ENCODE data around the gene SPAG8. TPM values are rescaled to one million over a fixed set of nuclear protein-coding genes. Genes with fewer than 3 reads are reported as not detected.

The SPAG8 gene
- total and polyA plus RNA-seq, 2 donors (not counting 1 experiment from before 2014, with no cell fraction given), result 2.0 to 5.4 TPM

- Histone ChIP-seq H3K36me3 (replicated peaks in 1 of 2; ENCODE audit: control extremely low read depth in 1 of 2, control insufficient read depth in 1 of 2, extremely low read depth in 1 of 2, insufficient read depth in 2 of 2, low read length in 1 of 2) (peaks cover 0 to 3% of the 10 kb centered on the region in 2 experiments), H4K20me1 (ENCODE audit: control insufficient read depth, insufficient read depth, low read length, poor library complexity, severe bottlenecking) (no peaks in the 10 kb centered on the region), H3K4me3 (ENCODE audit: control extremely low read depth in 1 of 5, extremely low read depth in 1 of 5, insufficient read depth in 1 of 5, low read depth in 2 of 5, low read length in 4 of 5) (no peak overlapping the region), H3K4me2 (replicated peaks; ENCODE audit: low read depth, low read length, poor library complexity, severe bottlenecking) (no peak overlapping the region), H3K27me3 (replicated peaks in 1 of 4; ENCODE audit: control extremely low read depth in 1 of 4, control insufficient read depth in 3 of 4, insufficient read depth in 4 of 4, low read length in 3 of 4) (no peaks in the 10 kb centered on the region), H3K9ac (ENCODE audit: low read length) (no peak overlapping the region), H3K9me3 (ENCODE audit: control extremely low read depth in 1 of 3, control insufficient read depth in 2 of 3, insufficient read depth in 1 of 3, low read length in 2 of 3) (no peaks in the 10 kb centered on the region), H3K4me1 (ENCODE audit: control insufficient read depth in 2 of 2, insufficient read depth in 2 of 2, low read length in 2 of 2) (no peaks in the 10 kb centered on the region), H3K79me2 (ENCODE audit: control insufficient read depth, insufficient read depth, low read length) (no peaks in the 10 kb centered on the region), H2AFZ (ENCODE audit: insufficient read depth, low read depth, low read length, poor library complexity, severe bottlenecking) (no peak overlapping the region), H3K27ac (ENCODE audit: low read length in 2 of 2) (no peak overlapping the region)
- Mint-ChIP-seq H3K27ac (no peak overlapping the region), H3K4me1 (no peaks in the 10 kb centered on the region), H3K4me3 (no peak overlapping the region), H3K9me3 (ENCODE audit: insufficient read depth) (no peaks in the 10 kb centered on the region), H3K27me3 (no peaks in the 10 kb centered on the region)
- no peak for ATAC-seq (ENCODE audit: low read depth)
- no peak for TF ChIP-seq CTCF (IDR thresholded peaks at IDR 0.05)
- no peak for TF ChIP-seq EZH2 (IDR thresholded peaks at IDR 0.05; ENCODE audit: borderline replicate concordance, insufficient read depth, low read depth, low read length, poor library complexity, severe bottlenecking)
- intact Hi-C loops (cut with micrococcal nuclease), result no loop called here
- ChIA-PET POLR2A (interaction anchor here (0.6 kb wide), 1 partner anchor 691 kb away, joined by 3 read pairs; no protein-coding TSS in a partner anchor), CTCF (interaction anchor here (1.4 to 2.3 kb wide), 3 partner anchors 29 to 84 kb away, joined by 4 to 9 read pairs (median 6); no protein-coding TSS in a partner anchor)
- 98% methylated on average over 2 of the region's 6 CpGs for WGBS (ENCODE audit: insufficient coverage)
- DNase-seq, result no peak
These were observed 14.6 kb downstream of the SPAG8 start for GRCh38 chr9:35797311-35798109.

- Histone ChIP-seq H3K36me3 (replicated peaks in 1 of 2; ENCODE audit: control extremely low read depth in 1 of 2, control insufficient read depth in 1 of 2, extremely low read depth in 1 of 2, insufficient read depth in 2 of 2, low read length in 1 of 2) (peaks cover 0 to 3% of the 10 kb centered on the region in 2 experiments), H4K20me1 (ENCODE audit: control insufficient read depth, insufficient read depth, low read length, poor library complexity, severe bottlenecking) (peaks cover 6% of the 10 kb centered on the region), H3K9me3 (ENCODE audit: control extremely low read depth in 1 of 3, control insufficient read depth in 2 of 3, insufficient read depth in 1 of 3, low read length in 2 of 3) (no peaks in the 10 kb centered on the region), H3K27ac (ENCODE audit: low read length in 2 of 2) (no peak overlapping the region), H3K27me3 (replicated peaks in 1 of 4; ENCODE audit: control extremely low read depth in 1 of 4, control insufficient read depth in 3 of 4, insufficient read depth in 4 of 4, low read length in 3 of 4) (peaks cover 0 to 4% (median 1%) of the 10 kb centered on the region in 4 experiments), H3K79me2 (ENCODE audit: control insufficient read depth, insufficient read depth, low read length) (peaks cover 2% of the 10 kb centered on the region), H3K4me3 (ENCODE audit: control extremely low read depth in 1 of 5, extremely low read depth in 1 of 5, insufficient read depth in 1 of 5, low read depth in 2 of 5, low read length in 4 of 5) (no peak overlapping the region), H2AFZ (ENCODE audit: insufficient read depth, low read depth, low read length, poor library complexity, severe bottlenecking) (no peak overlapping the region), H3K9ac (ENCODE audit: low read length) (no peak overlapping the region), H3K4me2 (replicated peaks; ENCODE audit: low read depth, low read length, poor library complexity, severe bottlenecking) (no peak overlapping the region), H3K4me1 (ENCODE audit: control insufficient read depth in 2 of 2, insufficient read depth in 2 of 2, low read length in 2 of 2) (peaks cover 0 to 5% of the 10 kb centered on the region in 2 donors)
- no peak for TF ChIP-seq CTCF (IDR thresholded peaks at IDR 0.05)
- TF ChIP-seq EZH2 (IDR thresholded peaks at IDR 0.05; ENCODE audit: borderline replicate concordance, insufficient read depth, low read depth, low read length, poor library complexity, severe bottlenecking), result no peak
- Mint-ChIP-seq H3K27me3 (no peaks in the 10 kb centered on the region), H3K4me1 (peaks cover 3% of the 10 kb centered on the region), H3K9me3 (ENCODE audit: insufficient read depth) (no peaks in the 10 kb centered on the region), H3K27ac (no peak overlapping the region), H3K4me3 (no peak overlapping the region)
- ChIA-PET POLR2A (interaction anchor here (0.6 kb wide), 1 partner anchor 1967 kb away, joined by 3 read pairs; no protein-coding TSS in a partner anchor), CTCF (interaction anchor here (2.0 kb wide), 1 partner anchor 86 kb away, joined by 6 read pairs; no protein-coding TSS in a partner anchor)
- intact Hi-C loops (cut with micrococcal nuclease), result no loop called here
- ATAC-seq (ENCODE audit: low read depth) (no peak), DNase-seq (no peak)
These were observed 16.4 kb downstream of the SPAG8 start for GRCh38 chr9:35795695-35796094.

All from B cell (primary cell).